Activated naive CD4-positive, alpha-beta T cell treated with anti-CD3 and anti-CD28 coated beads, Interleukin-2, amount 10 ng/mL, durations not matched to agents 7 days and 5 days (primary cell): ENCODE results near the gene VENTX.

Source experiments
- CTCF ChIA-PET: fragments of 350-600 bp; sonication (Branson Sonifier 250); formaldehyde crosslinking; loops from one replicate; lab custom pipeline; 2021; ENCODE audit warnings: antibody characterized with exemption; lab: Charles Lee
- DNase-seq: peaks from one replicate; pipeline ENCODE4 v3.0.0-alpha.2; 2020
- H3K27ac Mint-ChIP-seq: one replicate; pipeline ENCODE4 v1.8.0; 2021; ENCODE audit warnings: mild to moderate bottlenecking, moderate library complexity, mixed read lengths
- H3K27me3 Mint-ChIP-seq: one replicate; pipeline ENCODE4 v1.8.0; 2021; ENCODE audit warnings: mild to moderate bottlenecking, mixed read lengths
- H3K36me3 Mint-ChIP-seq: one replicate; pipeline ENCODE4 v1.8.0; 2021; ENCODE audit warnings: mixed read lengths
- H3K4me1 Mint-ChIP-seq: one replicate; pipeline ENCODE4 v1.8.0; 2021; ENCODE audit warnings: mixed read lengths
- H3K4me3 Mint-ChIP-seq: one replicate; pipeline ENCODE4 v1.8.0; 2021; ENCODE audit warnings: mild to moderate bottlenecking, moderate library complexity, mixed read lengths
- H3K9me3 Mint-ChIP-seq: one replicate; pipeline ENCODE4 v1.8.0; 2021; ENCODE audit warnings: mixed read lengths

Gene VENTX, protein sequence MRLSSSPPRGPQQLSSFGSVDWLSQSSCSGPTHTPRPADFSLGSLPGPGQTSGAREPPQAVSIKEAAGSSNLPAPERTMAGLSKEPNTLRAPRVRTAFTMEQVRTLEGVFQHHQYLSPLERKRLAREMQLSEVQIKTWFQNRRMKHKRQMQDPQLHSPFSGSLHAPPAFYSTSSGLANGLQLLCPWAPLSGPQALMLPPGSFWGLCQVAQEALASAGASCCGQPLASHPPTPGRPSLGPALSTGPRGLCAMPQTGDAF

DNA sequence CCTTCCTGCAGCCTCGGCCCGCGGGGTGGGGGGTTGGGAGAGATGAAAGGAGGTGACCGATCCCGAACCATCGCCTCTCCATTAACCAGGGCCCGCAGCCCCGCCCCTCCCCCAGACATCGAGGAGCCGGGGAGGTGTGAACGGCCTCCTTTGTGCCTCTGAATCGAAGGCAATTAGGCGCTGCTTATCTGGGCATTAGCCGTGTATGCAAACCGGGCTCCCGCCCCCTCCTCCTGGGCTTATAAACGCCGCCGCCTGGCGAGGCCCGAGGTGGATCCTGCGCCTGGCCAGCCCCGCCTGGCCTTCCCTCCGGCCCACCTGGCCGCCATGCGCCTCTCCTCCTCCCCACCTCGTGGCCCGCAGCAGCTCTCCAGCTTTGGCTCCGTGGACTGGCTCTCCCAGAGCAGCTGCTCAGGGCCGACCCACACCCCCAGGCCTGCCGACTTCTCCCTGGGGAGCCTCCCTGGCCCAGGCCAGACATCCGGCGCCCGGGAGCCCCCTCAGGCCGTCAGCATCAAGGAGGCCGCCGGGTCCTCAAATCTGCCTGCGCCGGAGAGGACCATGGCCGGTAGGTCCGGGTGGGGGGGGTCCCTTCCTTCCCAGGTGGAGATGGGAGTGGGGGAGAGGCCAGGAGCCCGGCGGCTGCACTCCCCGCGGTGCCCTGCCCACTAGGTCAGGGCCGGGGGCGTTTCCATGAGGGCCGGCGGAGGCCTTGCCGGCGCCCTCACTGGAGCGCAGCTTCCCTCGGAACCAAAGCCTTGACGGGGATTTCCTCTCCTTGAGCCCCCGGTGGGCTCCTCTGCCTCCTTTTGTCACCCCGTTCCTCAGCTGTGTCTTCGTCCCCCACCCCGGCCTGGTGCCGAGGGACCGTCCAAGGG is at the start of gene VENTX:
TSS of gene VENTX (plus strand) at position 268 of the 878 bp plus-strand sequence. CDS start at position 328, 60 bp downstream.
- Mint-ChIP-seq H3K9me3 (no peaks in the 10 kb centered on the region), H3K27me3 (peaks cover 100% of the 10 kb centered on the region), H3K36me3 (no peaks in the 10 kb centered on the region), H3K27ac (no peak within 1 kb of the TSS), H3K4me3 (no peak within 1 kb of the TSS), H3K4me1 (peaks cover 24% of the 10 kb centered on the region)
- CTCF ChIA-PET: no interaction called here
- no peak for DNase-seq

DNA sequence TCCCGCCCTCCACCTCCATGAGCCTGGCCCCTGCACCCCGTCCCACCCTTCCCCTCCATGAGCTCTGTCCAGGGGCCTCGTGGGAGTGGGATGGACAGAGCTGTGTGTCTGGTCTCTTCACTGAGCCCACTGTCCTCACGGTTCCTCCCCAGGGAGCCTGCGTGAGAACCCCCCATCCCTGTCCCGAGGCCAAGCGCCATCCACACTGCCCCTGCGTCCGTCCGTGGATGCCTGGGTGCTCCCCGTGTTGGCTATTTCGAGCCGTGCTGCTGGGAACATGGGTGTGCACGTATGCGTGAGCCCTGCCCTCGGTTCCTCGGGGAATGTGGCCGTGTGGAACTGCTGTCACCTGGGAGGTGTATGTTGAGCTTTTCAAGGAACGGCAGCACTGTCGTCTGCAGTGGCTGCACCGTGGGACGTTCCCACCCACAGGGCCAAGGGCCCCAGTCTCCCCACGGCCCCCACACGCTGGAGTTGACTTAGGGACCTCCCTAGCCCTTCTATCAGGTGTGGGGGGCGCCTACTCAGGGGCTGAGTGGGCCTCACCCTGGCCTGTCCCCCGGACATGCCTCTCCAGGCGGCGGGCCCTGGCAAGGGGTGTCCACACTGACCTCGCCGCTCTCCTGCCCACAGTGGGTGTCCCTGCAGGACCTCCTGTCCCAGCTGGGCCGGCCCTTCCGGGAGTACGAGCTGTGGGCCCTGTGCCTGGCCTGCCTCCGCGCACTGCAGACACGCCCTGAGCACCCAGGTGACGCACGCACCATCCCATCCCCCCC is 49.6 kb upstream of the VENTX start:
- CTCF ChIA-PET: interaction anchor here (1.0 kb wide), 1 partner anchor 45 kb away, joined by 3 read pairs; no protein-coding TSS in a partner anchor
- H3K36me3 Mint-ChIP-seq: no peaks in the 10 kb centered on the region
- no peak for DNase-seq
- no peaks in the 10 kb centered on the region for H3K4me1 Mint-ChIP-seq
- H3K27ac Mint-ChIP-seq: no peak overlapping the region
- no peaks in the 10 kb centered on the region for H3K27me3 Mint-ChIP-seq
- H3K9me3 Mint-ChIP-seq: peaks cover 8% of the 10 kb centered on the region
- no peak overlapping the region for H3K4me3 Mint-ChIP-seq

DNA sequence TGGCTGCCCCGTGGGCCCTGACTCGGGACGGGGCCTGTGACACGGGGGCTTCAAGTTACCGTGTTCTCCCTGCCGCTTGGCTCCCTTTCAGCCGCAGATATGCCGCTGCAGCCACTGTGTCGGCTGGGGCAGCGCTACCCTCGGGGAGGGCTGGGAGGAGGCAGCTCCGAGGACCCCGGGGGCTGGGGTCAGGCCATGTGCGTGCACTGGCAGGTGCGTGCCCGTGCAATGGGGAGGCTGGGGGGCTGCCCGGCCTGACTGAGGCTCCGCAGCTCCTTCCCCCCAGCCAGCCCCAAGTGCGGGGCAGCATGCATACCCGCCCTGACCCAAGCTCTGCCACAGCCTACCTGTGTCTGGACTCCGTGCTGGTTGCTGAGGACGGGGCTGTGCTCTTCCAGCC is 48.4 kb upstream of the VENTX start:
- Mint-ChIP-seq H3K9me3 (peaks cover 5% of the 10 kb centered on the region), H3K4me3 (no peak overlapping the region), H3K27ac (no peak overlapping the region), H3K27me3 (no peaks in the 10 kb centered on the region), H3K4me1 (no peaks in the 10 kb centered on the region), H3K36me3 (no peaks in the 10 kb centered on the region)
- DNase-seq: no peak
- CTCF ChIA-PET: no interaction called here

DNA sequence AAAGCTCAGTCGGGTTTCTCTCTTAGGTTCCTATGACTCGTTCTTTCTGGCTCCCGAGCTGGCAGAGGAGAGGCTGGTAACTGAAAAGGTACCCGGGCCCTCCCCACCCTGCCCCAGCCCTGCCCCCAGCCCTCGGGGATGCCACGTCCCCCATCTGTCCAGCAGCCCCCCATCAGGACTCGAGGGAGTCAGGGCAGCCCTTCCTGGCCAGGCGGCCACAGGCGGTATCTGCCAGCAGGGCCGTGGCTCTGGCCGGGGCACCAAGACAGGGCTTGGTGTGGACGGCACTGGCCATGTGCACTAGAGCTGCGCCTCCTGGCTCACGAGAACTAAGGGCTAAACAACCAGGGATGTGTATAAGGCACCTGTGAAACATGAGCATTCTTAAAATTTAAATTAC is 47.9 kb upstream of the VENTX start:
- CTCF ChIA-PET: no interaction called here
- Mint-ChIP-seq H3K9me3 (peaks cover 2% of the 10 kb centered on the region), H3K36me3 (no peaks in the 10 kb centered on the region), H3K4me1 (no peaks in the 10 kb centered on the region), H3K27me3 (peaks cover 4% of the 10 kb centered on the region), H3K4me3 (no peak overlapping the region), H3K27ac (no peak overlapping the region)
- no peak for DNase-seq

DNA sequence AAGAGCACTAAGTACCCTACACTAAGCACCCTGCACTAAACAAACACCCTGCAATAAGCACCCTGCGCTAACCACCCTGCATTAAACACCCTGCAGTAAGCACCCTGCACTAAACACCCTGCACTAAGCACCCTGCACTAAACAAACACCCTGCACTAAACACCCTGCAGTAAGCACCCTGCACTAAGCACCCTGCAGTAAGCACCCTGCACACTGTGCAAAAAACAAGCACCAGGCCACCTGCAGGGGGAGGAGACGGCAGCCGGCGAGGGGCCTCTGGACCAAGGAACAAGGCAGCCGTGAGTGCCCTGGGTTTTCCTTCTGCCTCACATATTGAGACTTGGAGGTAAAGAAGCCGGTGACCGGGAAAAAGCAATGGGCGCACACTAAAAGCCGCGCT is 47.4 kb upstream of the VENTX start:
- Mint-ChIP-seq H3K36me3 (no peaks in the 10 kb centered on the region), H3K4me1 (no peaks in the 10 kb centered on the region), H3K27ac (no peak overlapping the region), H3K4me3 (no peak overlapping the region), H3K9me3 (peaks cover 2% of the 10 kb centered on the region), H3K27me3 (peaks cover 5% of the 10 kb centered on the region)
- no peak for DNase-seq
- CTCF ChIA-PET: no interaction called here

DNA sequence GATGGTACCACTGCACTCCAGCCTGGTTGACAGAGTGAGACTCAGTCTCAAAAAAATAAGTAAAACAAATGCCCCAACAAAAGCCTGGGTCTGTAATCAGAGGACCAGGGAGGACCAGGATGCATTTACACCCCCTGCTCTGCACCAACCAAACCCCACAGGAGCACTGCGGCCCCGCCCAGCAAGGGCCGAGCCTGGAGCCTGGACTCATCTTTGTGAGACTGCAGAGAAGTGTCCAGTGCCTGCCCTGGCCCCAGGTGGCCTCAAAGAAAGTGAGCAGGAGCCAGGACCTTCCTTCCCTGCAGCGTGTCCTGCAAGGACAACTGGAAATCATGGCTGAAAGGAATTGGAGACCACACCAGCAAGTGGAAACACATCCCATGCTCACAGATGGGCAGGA is 46.0 kb upstream of the VENTX start:
- Mint-ChIP-seq H3K9me3 (peaks cover 2% of the 10 kb centered on the region), H3K27me3 (peaks cover 5% of the 10 kb centered on the region), H3K36me3 (no peaks in the 10 kb centered on the region), H3K4me3 (no peak overlapping the region), H3K27ac (no peak overlapping the region), H3K4me1 (no peaks in the 10 kb centered on the region)
- no peak for DNase-seq
- CTCF ChIA-PET: no interaction called here

DNA sequence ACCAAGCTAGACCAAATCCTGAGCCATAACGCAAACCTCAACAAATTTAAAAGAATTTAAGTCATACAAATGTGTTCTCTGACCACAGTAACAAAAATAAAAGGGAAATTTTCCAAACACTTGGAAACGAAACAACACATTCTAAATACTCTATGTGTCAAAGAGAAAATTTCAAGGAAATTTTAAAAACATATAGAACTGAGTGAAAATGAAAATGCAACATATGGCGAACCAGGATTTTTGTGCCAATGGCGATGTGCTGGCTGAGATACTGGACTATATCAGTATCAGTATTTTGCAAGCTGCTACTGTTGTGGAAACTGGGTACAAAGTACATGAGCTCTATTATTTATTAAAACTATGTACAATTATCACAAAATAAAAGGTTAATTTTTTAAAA is 43.5 kb upstream of the VENTX start:
- H3K36me3 Mint-ChIP-seq: no peaks in the 10 kb centered on the region
- no peak overlapping the region for H3K27ac Mint-ChIP-seq
- H3K4me1 Mint-ChIP-seq: no peaks in the 10 kb centered on the region
- CTCF ChIA-PET: no interaction called here
- H3K27me3 Mint-ChIP-seq: peaks cover 5% of the 10 kb centered on the region
- peaks cover 2% of the 10 kb centered on the region for H3K9me3 Mint-ChIP-seq
- no peak overlapping the region for H3K4me3 Mint-ChIP-seq
- DNase-seq: no peak

DNA sequence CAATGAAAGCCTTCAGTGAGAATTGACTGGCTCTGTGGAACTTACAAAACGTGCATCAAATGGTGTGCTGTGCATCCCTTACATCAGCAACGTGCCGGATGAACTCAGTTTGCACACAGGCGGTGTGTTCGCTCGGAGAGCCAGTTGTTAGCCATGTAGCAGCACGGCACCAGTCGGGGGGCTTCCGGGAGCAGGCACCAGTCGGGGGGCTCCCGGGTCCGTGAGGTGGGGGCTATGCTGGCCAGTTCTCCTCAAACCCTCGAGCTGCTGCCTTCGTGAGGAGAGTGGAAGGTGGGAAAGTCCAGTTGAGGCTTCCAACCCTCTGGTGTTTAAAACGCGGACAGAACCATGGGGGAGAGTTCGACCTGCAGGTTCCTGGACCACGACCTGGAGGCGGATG is 42.6 kb upstream of the VENTX start:
- Mint-ChIP-seq H3K9me3 (peaks cover 2% of the 10 kb centered on the region), H3K27ac (no peak overlapping the region), H3K4me1 (no peaks in the 10 kb centered on the region), H3K4me3 (no peak overlapping the region), H3K27me3 (peaks cover 5% of the 10 kb centered on the region), H3K36me3 (no peaks in the 10 kb centered on the region)
- CTCF ChIA-PET: no interaction called here
- DNase-seq: no peak

DNA sequence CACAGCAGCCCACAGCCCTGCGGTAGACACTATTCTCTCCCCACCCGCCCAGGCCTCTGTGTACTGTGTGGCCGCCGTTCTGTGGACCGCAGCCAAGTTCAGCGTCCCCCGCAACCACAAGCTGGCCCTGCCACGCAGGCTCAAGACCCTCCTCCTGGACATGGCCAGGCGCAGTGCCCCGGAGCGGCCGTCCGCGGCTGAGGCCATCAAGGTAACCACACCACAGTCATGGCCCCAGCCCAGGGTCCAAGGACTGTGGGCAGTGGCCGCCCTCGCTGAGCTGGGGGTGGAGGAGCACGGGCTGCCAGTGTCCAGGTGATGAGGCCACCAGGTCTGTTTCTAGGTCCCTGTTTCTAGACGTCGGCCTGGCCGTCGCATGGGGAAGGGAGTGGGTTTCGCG is 42.0 kb upstream of the VENTX start:
- Mint-ChIP-seq H3K9me3 (peaks cover 2% of the 10 kb centered on the region), H3K4me3 (no peak overlapping the region), H3K36me3 (no peaks in the 10 kb centered on the region), H3K27ac (no peak overlapping the region), H3K4me1 (no peaks in the 10 kb centered on the region), H3K27me3 (peaks cover 5% of the 10 kb centered on the region)
- CTCF ChIA-PET: no interaction called here
- no peak for DNase-seq

DNA sequence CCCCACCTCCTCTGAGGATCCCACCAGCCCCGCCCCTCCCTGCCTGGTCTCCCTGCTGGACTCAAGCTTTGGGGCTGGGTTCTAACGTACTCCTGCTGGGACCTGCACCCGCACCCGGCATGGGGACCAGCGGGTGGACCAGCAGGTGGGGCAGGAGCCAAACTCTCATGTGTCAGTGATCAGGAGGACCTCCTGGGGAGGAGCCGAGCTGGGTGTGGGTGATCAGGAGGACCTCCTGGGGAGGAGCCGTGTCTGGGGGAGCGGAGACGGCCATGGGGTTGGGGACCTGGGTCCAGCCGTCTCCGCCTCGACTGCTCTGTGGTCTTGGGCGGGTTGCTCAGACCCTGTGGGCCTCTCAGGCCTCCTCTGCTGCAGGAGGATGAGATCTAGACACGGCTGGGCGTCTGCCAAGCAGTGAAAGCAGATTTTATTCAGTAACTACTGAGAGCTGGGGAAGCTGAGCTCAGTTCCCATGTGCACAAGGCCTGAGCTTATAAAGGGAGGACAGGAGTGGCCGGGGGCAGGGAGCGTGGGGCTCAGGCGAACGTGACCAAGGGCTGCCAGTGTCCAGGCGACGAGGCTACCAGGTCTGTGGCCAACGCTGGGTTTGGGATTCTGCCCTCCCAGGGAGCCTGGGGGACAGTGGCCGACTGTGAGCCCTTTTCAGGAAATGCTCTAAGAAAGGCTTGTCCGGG is 41.3 kb upstream of the VENTX start:
- H3K4me3 Mint-ChIP-seq: no peak overlapping the region
- H3K9me3 Mint-ChIP-seq: peaks cover 2% of the 10 kb centered on the region
- no peaks in the 10 kb centered on the region for H3K36me3 Mint-ChIP-seq
- DNase-seq: no peak
- H3K27ac Mint-ChIP-seq: no peak overlapping the region
- H3K4me1 Mint-ChIP-seq: no peaks in the 10 kb centered on the region
- CTCF ChIA-PET: no interaction called here
- H3K27me3 Mint-ChIP-seq: peaks cover 5% of the 10 kb centered on the region

DNA sequence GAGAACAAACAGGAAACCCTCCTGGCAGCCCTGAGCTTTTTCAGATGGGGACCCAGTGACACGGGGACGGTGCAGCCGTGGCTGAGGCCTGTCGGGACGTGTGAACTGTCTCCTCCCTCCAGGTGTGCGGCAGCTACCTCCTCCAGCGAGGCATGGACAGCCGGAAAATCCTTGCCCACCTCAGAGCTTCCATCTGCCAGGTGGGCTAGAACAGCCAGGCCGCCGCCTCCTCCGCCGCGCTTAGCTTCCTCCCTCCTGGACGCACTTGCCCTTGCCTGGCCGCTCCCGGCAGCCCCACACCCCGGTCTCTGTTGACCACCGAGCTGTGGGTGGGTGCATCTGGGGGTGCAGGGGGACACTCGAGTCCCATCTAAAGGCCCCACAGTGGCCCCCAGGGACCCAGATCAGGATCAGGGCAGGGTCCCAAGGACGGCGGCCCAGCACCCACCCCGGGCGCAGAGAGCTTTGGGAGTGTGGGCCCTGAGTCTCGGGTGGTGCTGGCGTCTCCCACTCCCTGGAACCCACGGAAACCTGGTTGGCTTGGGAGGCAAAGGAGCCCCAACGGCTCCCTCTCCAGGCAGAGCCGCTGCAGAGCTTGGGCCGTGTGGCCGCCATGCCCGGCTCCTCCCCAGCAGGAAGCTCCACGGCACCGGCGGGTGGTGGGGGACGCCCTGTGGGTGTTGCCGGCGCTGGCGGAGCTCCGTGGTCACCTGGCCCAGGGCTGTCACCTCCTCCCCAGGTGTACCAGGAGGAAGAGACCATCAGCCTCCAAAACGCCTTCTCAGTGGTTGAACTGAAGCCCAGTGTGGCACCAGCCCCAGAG is 40.5 kb upstream of the VENTX start:
- no peak overlapping the region for H3K27ac Mint-ChIP-seq
- no peaks in the 10 kb centered on the region for H3K4me1 Mint-ChIP-seq
- CTCF ChIA-PET: no interaction called here
- H3K4me3 Mint-ChIP-seq: no peak overlapping the region
- H3K9me3 Mint-ChIP-seq: peaks cover 2% of the 10 kb centered on the region
- H3K36me3 Mint-ChIP-seq: no peaks in the 10 kb centered on the region
- peaks cover 5% of the 10 kb centered on the region for H3K27me3 Mint-ChIP-seq
- no peak for DNase-seq

DNA sequence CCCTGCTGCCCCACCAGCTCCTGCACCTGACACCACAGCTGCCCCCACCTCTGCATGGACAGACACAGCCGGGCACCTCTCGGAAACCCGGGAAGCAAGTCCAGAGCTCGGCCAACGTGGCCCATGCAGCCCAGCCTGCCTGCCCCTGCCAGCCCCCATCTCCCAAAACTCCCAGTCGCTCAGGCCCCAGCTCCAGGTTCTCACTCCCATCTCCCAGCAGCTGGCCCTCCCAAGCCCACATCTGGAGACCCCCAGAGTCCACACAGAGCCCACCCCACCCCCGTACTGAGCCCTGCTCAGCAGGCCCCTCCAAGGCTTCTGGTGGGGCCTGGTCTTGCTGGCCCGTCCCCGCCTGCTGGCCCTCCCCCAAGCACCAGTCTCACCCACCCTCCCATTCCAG is 39.9 kb upstream of the VENTX start:
- Mint-ChIP-seq H3K27me3 (peaks cover 5% of the 10 kb centered on the region), H3K4me3 (no peak overlapping the region), H3K9me3 (peaks cover 2% of the 10 kb centered on the region), H3K36me3 (no peaks in the 10 kb centered on the region), H3K27ac (no peak overlapping the region), H3K4me1 (no peaks in the 10 kb centered on the region)
- CTCF ChIA-PET: no interaction called here
- no peak for DNase-seq

DNA sequence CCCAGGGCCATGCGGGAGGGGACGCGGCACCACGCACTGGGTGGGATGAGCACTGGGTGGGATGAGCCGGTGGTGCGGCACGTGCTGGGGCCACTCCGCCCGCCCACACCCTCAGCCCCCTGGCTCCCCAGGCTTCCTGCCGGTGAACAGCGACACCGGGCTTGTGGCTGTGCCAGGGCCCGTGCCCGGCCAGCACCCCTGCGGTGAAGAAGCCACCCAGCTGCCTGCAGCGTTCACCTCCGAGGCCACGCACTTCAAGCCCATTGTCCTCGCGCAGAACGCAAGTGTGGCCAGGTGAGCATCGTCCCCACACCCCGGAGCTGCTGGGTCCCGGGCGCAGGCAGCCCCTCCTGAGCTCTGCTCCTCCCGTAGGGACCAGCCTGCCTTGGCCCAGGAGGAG is 39.4 kb upstream of the VENTX start:
- Mint-ChIP-seq H3K4me1 (no peaks in the 10 kb centered on the region), H3K27ac (no peak overlapping the region), H3K4me3 (no peak overlapping the region), H3K9me3 (peaks cover 2% of the 10 kb centered on the region), H3K36me3 (no peaks in the 10 kb centered on the region), H3K27me3 (peaks cover 5% of the 10 kb centered on the region)
- CTCF ChIA-PET: no interaction called here
- no peak for DNase-seq
